ENCODE data around the gene CHRNB4.
A peak's percentile ranks its signal among the peaks of the same experiment; 100 is the strongest.

The CHRNB4 gene

GRCh38 chr15:78671626-78672211 is 30.7 kb upstream of the CHRNB4 start:
- no peak for DNase-seq (ENCODE audit: low read depth)

GRCh38 chr15:78668987-78669386 is 28.0 kb upstream of the CHRNB4 start:
- DNase-seq (ENCODE audit: low read depth), result no peak

GRCh38 chr15:78667578-78668236 is 26.7 kb upstream of the CHRNB4 start:
- DNase-seq (ENCODE audit: low read depth), result no peak

- no peak for DNase-seq (ENCODE audit: low read depth)
Measured at GRCh38 chr15:78666010-78666409, 25.0 kb upstream of the CHRNB4 start.

- no peak for DNase-seq (ENCODE audit: low read depth)
Measured at GRCh38 chr15:78663703-78664102, 22.7 kb upstream of the CHRNB4 start.

GRCh38 chr15:78662028-78662427 is 21.0 kb upstream of the CHRNB4 start:
- no peak for DNase-seq (ENCODE audit: low read depth)

- no peak for DNase-seq (ENCODE audit: low read depth)
Measured at GRCh38 chr15:78661001-78661400, 20.0 kb upstream of the CHRNB4 start.

- DNase-seq (ENCODE audit: low read depth), result no peak
Measured at GRCh38 chr15:78660584-78660983, 19.6 kb upstream of the CHRNB4 start.

- no peak for DNase-seq (ENCODE audit: low read depth)
Measured at GRCh38 chr15:78658823-78659222, 17.8 kb upstream of the CHRNB4 start.

- DNase-seq (ENCODE audit: low read depth), result no peak
Measured at GRCh38 chr15:78654272-78654671, 13.3 kb upstream of the CHRNB4 start.

GRCh38 chr15:78651930-78652615 is 11.1 kb upstream of the CHRNB4 start:
- DNase-seq (ENCODE audit: low read depth), result no peak

- no peak for DNase-seq (ENCODE audit: low read depth)
Measured at GRCh38 chr15:78651007-78651406, 10.0 kb upstream of the CHRNB4 start.

GRCh38 chr15:78650022-78650421 is 9.0 kb upstream of the CHRNB4 start:
- no peak for DNase-seq (ENCODE audit: low read depth)

- DNase-seq (ENCODE audit: low read depth), result no peak
Measured at GRCh38 chr15:78645009-78645408, 4.0 kb upstream of the CHRNB4 start.

GRCh38 chr15:78642331-78642730 is 1.3 kb upstream of the CHRNB4 start:
- no peak for DNase-seq (ENCODE audit: low read depth)

- DNase-seq (ENCODE audit: low read depth), result no peak
Measured at GRCh38 chr15:78641749-78642275, 802 bp upstream of the CHRNB4 start.

- no peak for DNase-seq (ENCODE audit: low read depth)
Measured at GRCh38 chr15:78640527-78641101, 396 bp downstream of the CHRNB4 start.

GRCh38 chr15:78638658-78639314 is 2.2 kb downstream of the CHRNB4 start:
- DNase-seq (ENCODE audit: low read depth), result peak; percentile 15

GRCh38 chr15:78637776-78638435 is 3.1 kb downstream of the CHRNB4 start:
- DNase-seq (ENCODE audit: low read depth), result no peak

- DNase-seq (ENCODE audit: low read depth), result no peak
Measured at GRCh38 chr15:78636378-78636859, 4.6 kb downstream of the CHRNB4 start.

GRCh38 chr15:78635346-78635745 is 5.7 kb downstream of the CHRNB4 start:
- DNase-seq (ENCODE audit: low read depth), result no peak
